CD8-positive, alpha-beta memory T cell (primary cell): Measurements from ENCODE around the gene COL9A3. TPM values are rescaled to one million over a fixed set of nuclear protein-coding genes. Genes with fewer than 3 reads are reported as not detected.

ENCODE experiments used
- CTCF ChIA-PET: fragments of 350-600 bp; sonication (Branson Sonifier 250); formaldehyde crosslinking; loops from one replicate; lab custom pipeline; 2021; ENCODE audit warnings: antibody characterized with exemption; lab: Charles Lee
- POLR2A ChIA-PET: fragments of 350-600 bp; sonication (Branson Sonifier 250); formaldehyde crosslinking; loops from one replicate; lab custom pipeline; 2021; ENCODE audit warnings: antibody characterized with exemption; lab: Charles Lee
- DNase-seq, 5 donors: peaks; one replicate each; pipeline versions ENCODE4 v3.0.0 to v3.0.0-alpha.2; 2020 to 2022; ENCODE audit warnings: mixed read lengths in 1 of 5
- H3K27ac ChIP-seq: one replicate; pipeline ENCODE4 v1.7.0; 2013; ENCODE audit warnings: low read depth, mild to moderate bottlenecking, low read length, moderate library complexity
- H3K27me3 ChIP-seq: 2 replicates; pipeline ENCODE4 v1.7.0; 2013; ENCODE audit warnings: low read length, mild to moderate bottlenecking; ENCODE audit not compliant: insufficient read depth, poor library complexity, severe bottlenecking
- H3K36me3 ChIP-seq: 2 replicates; pipeline ENCODE4 v1.7.0; 2013; ENCODE audit warnings: mild to moderate bottlenecking, low read length, moderate library complexity; ENCODE audit not compliant: insufficient read depth
- H3K4me1 ChIP-seq: 2 replicates; pipeline ENCODE4 v1.7.0; 2013; ENCODE audit warnings: mild to moderate bottlenecking, low read length, moderate library complexity; ENCODE audit not compliant: insufficient read depth
- H3K4me3 ChIP-seq: 2 replicates; pipeline ENCODE4 v1.7.0; 2013; ENCODE audit warnings: mild to moderate bottlenecking, low read length
- H3K9me3 ChIP-seq: 2 replicates; pipeline ENCODE4 v1.7.0; 2013; ENCODE audit warnings: mild to moderate bottlenecking, low read length
- H3K27ac Mint-ChIP-seq, 8 donors: one replicate each; pipeline ENCODE4 v1.8.0; 2020 to 2021; ENCODE audit warnings: mixed read lengths in 8 of 8, mild to moderate bottlenecking in 6 of 8, inconsistent platforms in 3 of 8, moderate library complexity in 3 of 8
- H3K27me3 Mint-ChIP-seq, 2 donors: one replicate each; pipeline ENCODE4 v1.8.0; 2020 to 2021; ENCODE audit warnings: mixed read lengths in 2 of 2, mild to moderate bottlenecking in 1 of 2, moderate library complexity in 1 of 2
- H3K36me3 Mint-ChIP-seq, 3 donors: one replicate each; pipeline ENCODE4 v1.8.0; 2020 to 2021; ENCODE audit warnings: mixed read lengths in 3 of 3, inconsistent platforms in 1 of 3, mild to moderate bottlenecking in 1 of 3
- H3K4me1 Mint-ChIP-seq, 3 donors: one replicate each; pipeline ENCODE4 v1.8.0; 2020 to 2021; ENCODE audit warnings: mixed read lengths in 3 of 3, inconsistent platforms in 1 of 3, mild to moderate bottlenecking in 1 of 3
- H3K4me3 Mint-ChIP-seq, 7 donors: one replicate each; pipeline ENCODE4 v1.8.0; 2020 to 2021; ENCODE audit warnings: mixed read lengths in 7 of 7, mild to moderate bottlenecking in 6 of 7, moderate library complexity in 4 of 7, inconsistent platforms in 2 of 7
- H3K9me3 Mint-ChIP-seq, 5 donors: one replicate each; pipeline ENCODE4 v1.8.0; 2020 to 2022; ENCODE audit warnings: mixed read lengths in 5 of 5, mild to moderate bottlenecking in 3 of 5, moderate library complexity in 2 of 5, inconsistent platforms in 1 of 5
- polyA plus RNA-seq: library from polyadenylated mRNA; unstranded; fragments of 300-500 nt; fragmentation: Illumina TruSeq; gene quantifications from one replicate; pipeline ENCODE4 v1.2.3, GENCODE V29; 2021
- total RNA-seq, 2 experiments: library from RNA; stranded (reverse); gene quantifications; one replicate each; pipeline ENCODE4 v1.2.3, GENCODE V29; 2021

Gene COL9A3
- total RNA-seq (not detected), polyA plus RNA-seq (not detected)

- Mint-ChIP-seq H3K27me3 (peaks cover 16 to 30% of the 10 kb centered on the region in 2 donors), H3K36me3 (peaks cover 0 to 11% (median 0%) of the 10 kb centered on the region in 3 donors), H3K4me3 (peak within 1 kb of the TSS in 5 of 7 donors; percentile 24 to 80 (median 56)), H3K9me3 (peaks cover 0 to 2% (median 0%) of the 10 kb centered on the region in 5 donors), H3K27ac (no peak within 1 kb of the TSS), H3K4me1 (peaks cover 9 to 22% (median 10%) of the 10 kb centered on the region in 3 donors)
- Histone ChIP-seq H3K9me3 (no peaks in the 10 kb centered on the region), H3K27me3 (peaks cover 22% of the 10 kb centered on the region), H3K27ac (no peak within 1 kb of the TSS), H3K36me3 (no peaks in the 10 kb centered on the region), H3K4me1 (peaks cover 10% of the 10 kb centered on the region), H3K4me3 (no peak within 1 kb of the TSS)
- ChIA-PET POLR2A (no interaction called here), CTCF (interaction anchor here (1.0 to 1.3 kb wide), 2 partner anchors 9 to 82 kb away, joined by 3 read pairs; no protein-coding TSS in a partner anchor)
- no peak for DNase-seq
These were observed at the start of gene COL9A3 for GRCh38 chr20:62816884-62817873. COL9A3 (plus strand) TSS chr20:62817050; CDS start chr20:62817065, 15 bp downstream.

GRCh38 chr20:62768234-62768546 lies 48.7 kb upstream of the COL9A3 start:
- CTCF ChIA-PET: no interaction called here
- no peaks in the 10 kb centered on the region for H3K27me3 ChIP-seq
- Mint-ChIP-seq H3K27ac (no peak overlapping the region), H3K9me3 (no peaks in the 10 kb centered on the region), H3K4me1 (peaks cover 3 to 19% (median 3%) of the 10 kb centered on the region in 3 donors), H3K36me3 (no peaks in the 10 kb centered on the region), H3K27me3 (no peaks in the 10 kb centered on the region), H3K4me3 (no peak overlapping the region)
- no peaks in the 10 kb centered on the region for H3K36me3 ChIP-seq
- H3K4me3 ChIP-seq: no peak overlapping the region
- peaks cover 3% of the 10 kb centered on the region for H3K4me1 ChIP-seq
- DNase-seq: no peak
- H3K27ac ChIP-seq: no peak overlapping the region
- H3K9me3 ChIP-seq: no peaks in the 10 kb centered on the region
- POLR2A ChIA-PET: no interaction called here

- Histone ChIP-seq H3K36me3 (no peaks in the 10 kb centered on the region), H3K9me3 (no peaks in the 10 kb centered on the region), H3K4me3 (no peak overlapping the region), H3K27me3 (no peaks in the 10 kb centered on the region), H3K27ac (no peak overlapping the region), H3K4me1 (peaks cover 8% of the 10 kb centered on the region)
- ChIA-PET POLR2A (no interaction called here), CTCF (no interaction called here)
- H3K4me1 Mint-ChIP-seq: peaks cover 3 to 23% (median 5%) of the 10 kb centered on the region in 3 donors
- no peak overlapping the region for H3K4me3 Mint-ChIP-seq
- H3K27ac Mint-ChIP-seq: peak overlapping the region in 1 of 8 donors; percentile 70
- H3K9me3 Mint-ChIP-seq: no peaks in the 10 kb centered on the region
- H3K36me3 Mint-ChIP-seq: no peaks in the 10 kb centered on the region
- DNase-seq: no peak
- H3K27me3 Mint-ChIP-seq: no peaks in the 10 kb centered on the region
These were observed 48.1 kb upstream of the COL9A3 start for GRCh38 chr20:62768551-62769287.

GRCh38 chr20:62769346-62770071 lies 47.3 kb upstream of the COL9A3 start:
- H3K4me1 Mint-ChIP-seq: peaks cover 9 to 29% (median 9%) of the 10 kb centered on the region in 3 donors
- H3K27ac ChIP-seq: no peak overlapping the region
- H3K4me1 ChIP-seq: peaks cover 16% of the 10 kb centered on the region
- H3K27me3 Mint-ChIP-seq: no peaks in the 10 kb centered on the region
- DNase-seq: no peak
- no peaks in the 10 kb centered on the region for H3K27me3 ChIP-seq
- no peak overlapping the region for H3K4me3 ChIP-seq
- ChIA-PET POLR2A (no interaction called here), CTCF (no interaction called here)
- no peaks in the 10 kb centered on the region for H3K9me3 ChIP-seq
- H3K36me3 Mint-ChIP-seq: no peaks in the 10 kb centered on the region
- no peaks in the 10 kb centered on the region for H3K36me3 ChIP-seq
- no peak overlapping the region for H3K4me3 Mint-ChIP-seq
- H3K9me3 Mint-ChIP-seq: no peaks in the 10 kb centered on the region
- no peak overlapping the region for H3K27ac Mint-ChIP-seq

- Histone ChIP-seq H3K4me1 (peaks cover 24% of the 10 kb centered on the region), H3K4me3 (no peak overlapping the region), H3K9me3 (no peaks in the 10 kb centered on the region), H3K27me3 (no peaks in the 10 kb centered on the region), H3K27ac (no peak overlapping the region), H3K36me3 (no peaks in the 10 kb centered on the region)
- H3K36me3 Mint-ChIP-seq: no peaks in the 10 kb centered on the region
- H3K4me1 Mint-ChIP-seq: peaks cover 12 to 37% (median 15%) of the 10 kb centered on the region in 3 donors
- no peak for DNase-seq
- no peaks in the 10 kb centered on the region for H3K27me3 Mint-ChIP-seq
- POLR2A ChIA-PET: no interaction called here
- no peak overlapping the region for H3K4me3 Mint-ChIP-seq
- H3K9me3 Mint-ChIP-seq: no peaks in the 10 kb centered on the region
- CTCF ChIA-PET: no interaction called here
- H3K27ac Mint-ChIP-seq: no peak overlapping the region
These were observed 46.5 kb upstream of the COL9A3 start for GRCh38 chr20:62770111-62770910.

GRCh38 chr20:62770916-62771315 lies 45.9 kb upstream of the COL9A3 start:
- peaks cover 16 to 43% (median 21%) of the 10 kb centered on the region in 3 donors for H3K4me1 Mint-ChIP-seq

GRCh38 chr20:62771396-62772102 lies 45.3 kb upstream of the COL9A3 start:
- no peak for DNase-seq
- H3K4me1 Mint-ChIP-seq: peaks cover 22 to 50% (median 27%) of the 10 kb centered on the region in 3 donors
- no peaks in the 10 kb centered on the region for H3K36me3 ChIP-seq
- no peak overlapping the region for H3K27ac ChIP-seq
- no peaks in the 10 kb centered on the region for H3K36me3 Mint-ChIP-seq
- peaks cover 36% of the 10 kb centered on the region for H3K4me1 ChIP-seq
- no peaks in the 10 kb centered on the region for H3K9me3 ChIP-seq
- H3K4me3 ChIP-seq: no peak overlapping the region
- ChIA-PET CTCF (interaction anchor here (1.1 kb wide), 1 partner anchor 23 kb away, joined by 3 read pairs; no protein-coding TSS in a partner anchor), POLR2A (no interaction called here)
- H3K27me3 ChIP-seq: no peaks in the 10 kb centered on the region
- H3K4me3 Mint-ChIP-seq: no peak overlapping the region
- no peaks in the 10 kb centered on the region for H3K27me3 Mint-ChIP-seq
- no peaks in the 10 kb centered on the region for H3K9me3 Mint-ChIP-seq
- peak overlapping the region in 1 of 8 donors; percentile 38 for H3K27ac Mint-ChIP-seq

More at GRCh38 chr20:62770916-62771315, 45.9 kb upstream of the COL9A3 start:
- peaks cover 30% of the 10 kb centered on the region for H3K4me1 ChIP-seq
- no peaks in the 10 kb centered on the region for H3K27me3 ChIP-seq
- DNase-seq: no peak
- Mint-ChIP-seq H3K9me3 (no peaks in the 10 kb centered on the region), H3K4me3 (no peak overlapping the region), H3K36me3 (no peaks in the 10 kb centered on the region), H3K27me3 (no peaks in the 10 kb centered on the region), H3K27ac (no peak overlapping the region)
- POLR2A ChIA-PET: no interaction called here
- no peak overlapping the region for H3K4me3 ChIP-seq
- no peaks in the 10 kb centered on the region for H3K36me3 ChIP-seq
- no peak overlapping the region for H3K27ac ChIP-seq
- CTCF ChIA-PET: interaction anchor here (1.1 kb wide), 1 partner anchor 23 kb away, joined by 3 read pairs; no protein-coding TSS in a partner anchor
- no peaks in the 10 kb centered on the region for H3K9me3 ChIP-seq
